Posterior vena cava (tissue), 2 donors: ENCODE results near the gene PWWP2B. TPM values are rescaled to one million over a fixed set of nuclear protein-coding genes. Genes with fewer than 3 reads are reported as not detected.

Source experiments
- DNase-seq: peaks from one replicate; pipeline ENCODE4 v3.0.0-alpha.2; 2020; ENCODE audit warnings: low spot score
- intact Hi-C, 2 donors: fragments of 100-400 bp; cut with DNase I; formaldehyde crosslinking; loops; one replicate each; pipeline versions ENCODE4 v1.14.1 to v1.14.2; 2022 to 2023
- total RNA-seq, 2 donors: library from RNA; stranded (reverse); fragmentation: NEBNext Ultra II Directional; extraction: Animal tissue kit (Norgen Biotek cat#: 25700); gene quantifications; one replicate each; pipeline ENCODE4 v1.2.1, GENCODE V29; 2021
- donor health status: DM: yes; HTN: yes; CAD: no.
- donor health status: DM: yes; HTN: yes; CAD: no.

Gene PWWP2B
- total RNA-seq, 2 donors from 2014 or later: 10.4 to 16.1 TPM

GRCh38 chr10:132446661-132447445, 49.9 kb downstream of the PWWP2B start:
- DNase-seq: no peak
- intact Hi-C loops: loop anchor here in 1 of 2 donors (5.0 kb wide), 1 partner anchor 45 kb away; no protein-coding TSS in a partner anchor

GRCh38 chr10:132447446-132448247, 50.6 kb downstream of the PWWP2B start:
- intact Hi-C loops: loop anchor here in 1 of 2 donors (5.0 kb wide), 1 partner anchor 45 kb away; no protein-coding TSS in a partner anchor
- no peak for DNase-seq

GRCh38 chr10:132448248-132448731, 51.3 kb downstream of the PWWP2B start:
- intact Hi-C loops: loop anchor here in 1 of 2 donors (5.0 kb wide), 1 partner anchor 46 kb away; no protein-coding TSS in a partner anchor
- peak; percentile 94 for DNase-seq

GRCh38 chr10:132449051-132449810, 52.2 kb downstream of the PWWP2B start:
- intact Hi-C loops: loop anchor here in 1 of 2 donors (5.0 kb wide), 1 partner anchor 47 kb away; no protein-coding TSS in a partner anchor
- no peak for DNase-seq

GRCh38 chr10:132449811-132450181, 52.8 kb downstream of the PWWP2B start:
- no peak for DNase-seq
- intact Hi-C loops: loop anchor here (5.0 kb wide), 4 partner anchors 47 to 227 kb away; no protein-coding TSS in a partner anchor

GRCh38 chr10:132450466-132450824, 53.4 kb downstream of the PWWP2B start:
- intact Hi-C loops: loop anchor here (5.0 kb wide), 3 partner anchors 58 to 228 kb away; no protein-coding TSS in a partner anchor
- no peak for DNase-seq

GRCh38 chr10:132450825-132451505, 54.0 kb downstream of the PWWP2B start:
- intact Hi-C loops: loop anchor here (5.0 kb wide), 3 partner anchors 59 to 229 kb away; no protein-coding TSS in a partner anchor
- no peak for DNase-seq

GRCh38 chr10:132451506-132452215, 54.7 kb downstream of the PWWP2B start:
- no peak for DNase-seq
- intact Hi-C loops: loop anchor here (5.0 kb wide), 3 partner anchors 59 to 229 kb away; no protein-coding TSS in a partner anchor

- intact Hi-C loops: loop anchor here (5.0 kb wide), 3 partner anchors 60 to 230 kb away; no protein-coding TSS in a partner anchor
- no peak for DNase-seq
Observed at GRCh38 chr10:132452216-132452650, 55.2 kb downstream of the PWWP2B start.

GRCh38 chr10:132452651-132453469, 55.9 kb downstream of the PWWP2B start:
- DNase-seq: peak; percentile 95
- intact Hi-C loops: loop anchor here (5.0 kb wide), 3 partner anchors 61 to 231 kb away; no protein-coding TSS in a partner anchor

- intact Hi-C loops: loop anchor here (5.0 kb wide), 3 partner anchors 61 to 231 kb away; no protein-coding TSS in a partner anchor
- DNase-seq: no peak
Observed at GRCh38 chr10:132453470-132453861, 56.5 kb downstream of the PWWP2B start.

- intact Hi-C loops: loop anchor here (2.0 to 5.0 kb wide), 5 partner anchors 62 to 232 kb away; no protein-coding TSS in a partner anchor
- DNase-seq: no peak
Observed at GRCh38 chr10:132454296-132455198, 57.5 kb downstream of the PWWP2B start.

GRCh38 chr10:132455441-132455971, 58.5 kb downstream of the PWWP2B start:
- DNase-seq: no peak
- intact Hi-C loops: loop anchor here in 1 of 2 donors (2.0 to 5.0 kb wide), 2 partner anchors 67 to 122 kb away; no protein-coding TSS in a partner anchor

GRCh38 chr10:132455986-132456847, 59.2 kb downstream of the PWWP2B start:
- no peak for DNase-seq
- intact Hi-C loops: loop anchor here in 1 of 2 donors (2.0 to 5.0 kb wide), 2 partner anchors 67 to 121 kb away; no protein-coding TSS in a partner anchor
